Measurements from ENCODE around the gene ANGPT4. TPM values are rescaled to one million over a fixed set of nuclear protein-coding genes. Genes with fewer than 3 reads are reported as not detected.

Gene ANGPT4
- total and polyA plus RNA-seq, 4 donors, result 0.02 to 0.67 (median 0.65) TPM; not detected in 1

DNA sequence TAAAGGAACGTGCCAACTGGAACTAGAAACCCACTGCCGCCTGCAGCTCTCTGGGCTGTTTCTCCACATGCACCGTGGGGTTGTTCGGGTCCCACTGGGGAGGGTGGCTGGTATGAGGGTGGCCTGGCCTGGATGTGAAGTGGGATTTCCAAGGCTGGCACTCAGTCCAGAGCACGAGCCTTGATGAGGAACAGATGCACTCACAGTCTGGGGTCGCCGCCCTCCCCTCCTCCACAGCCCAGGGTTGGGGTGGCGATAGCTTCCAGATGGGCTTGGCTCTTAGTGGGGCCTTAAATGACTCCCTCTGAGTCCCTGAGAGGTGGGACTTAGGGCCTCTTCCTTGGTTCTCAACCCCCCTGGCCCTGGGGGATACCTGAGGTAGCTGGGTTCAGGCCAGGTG, 30.7 kb upstream of the ANGPT4 start:
- no peak for DNase-seq
- WGBS, 2 donors, result 76 to 79% methylated on average over 8 of the region's 8 CpGs

DNA sequence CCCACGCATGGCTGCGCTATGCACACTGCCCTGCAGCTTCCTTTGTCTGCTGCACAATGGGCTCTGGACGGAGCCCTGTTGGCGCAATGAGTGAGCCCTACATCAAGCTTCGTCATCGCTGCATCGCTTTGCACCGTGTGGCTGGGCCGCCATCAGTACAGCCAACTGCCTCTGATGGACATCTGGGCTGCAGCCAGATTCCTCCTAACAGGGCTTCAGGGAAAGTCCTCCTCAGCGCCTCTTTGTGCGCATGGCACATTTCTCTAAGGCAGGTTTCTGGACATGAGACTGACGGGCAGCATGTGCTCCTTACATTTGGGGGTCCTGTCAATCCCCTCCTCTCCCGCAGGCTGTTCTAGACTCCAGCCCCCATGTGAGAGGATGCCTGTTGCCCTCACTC, 29.7 kb upstream of the ANGPT4 start:
- H3K4me1 ChIP-seq (ENCODE audit: control insufficient read depth in 5 of 5, insufficient read depth in 5 of 5, low read length in 5 of 5), result no peaks in the 10 kb centered on the region
- H3K4me3 ChIP-seq, result no peak overlapping the region
- ATAC-seq (ENCODE audit: insufficient read depth, low FRiP score), result no peak
- TF ChIP-seq, protein P1, sequence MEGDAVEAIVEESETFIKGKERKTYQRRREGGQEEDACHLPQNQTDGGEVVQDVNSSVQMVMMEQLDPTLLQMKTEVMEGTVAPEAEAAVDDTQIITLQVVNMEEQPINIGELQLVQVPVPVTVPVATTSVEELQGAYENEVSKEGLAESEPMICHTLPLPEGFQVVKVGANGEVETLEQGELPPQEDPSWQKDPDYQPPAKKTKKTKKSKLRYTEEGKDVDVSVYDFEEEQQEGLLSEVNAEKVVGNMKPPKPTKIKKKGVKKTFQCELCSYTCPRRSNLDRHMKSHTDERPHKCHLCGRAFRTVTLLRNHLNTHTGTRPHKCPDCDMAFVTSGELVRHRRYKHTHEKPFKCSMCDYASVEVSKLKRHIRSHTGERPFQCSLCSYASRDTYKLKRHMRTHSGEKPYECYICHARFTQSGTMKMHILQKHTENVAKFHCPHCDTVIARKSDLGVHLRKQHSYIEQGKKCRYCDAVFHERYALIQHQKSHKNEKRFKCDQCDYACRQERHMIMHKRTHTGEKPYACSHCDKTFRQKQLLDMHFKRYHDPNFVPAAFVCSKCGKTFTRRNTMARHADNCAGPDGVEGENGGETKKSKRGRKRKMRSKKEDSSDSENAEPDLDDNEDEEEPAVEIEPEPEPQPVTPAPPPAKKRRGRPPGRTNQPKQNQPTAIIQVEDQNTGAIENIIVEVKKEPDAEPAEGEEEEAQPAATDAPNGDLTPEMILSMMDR (IDR thresholded peaks at IDR 0.05; ENCODE audit: control extremely low read depth, extremely low read depth), result no peak
- no peak for DNase-seq
- no peak overlapping the region for H3K27ac ChIP-seq (ENCODE audit: low read depth in 1 of 2, low read length in 1 of 2)
- H3K9me3 ChIP-seq (ENCODE audit: control insufficient read depth in 4 of 4, insufficient read depth in 3 of 4, low read length in 3 of 4), result peaks cover 0 to 1% (median 0%) of the 10 kb centered on the region in 4 donors
- no peak overlapping the region for H3K9ac ChIP-seq (ENCODE audit: insufficient read depth in 1 of 2, low read length in 2 of 2)
- WGBS, 2 donors, result 90% methylated on average over 13 of the region's 13 CpGs
- peaks cover 0 to 3% (median 2%) of the 10 kb centered on the region in 3 donors for H3K27me3 ChIP-seq (ENCODE audit: control insufficient read depth in 3 of 3, insufficient read depth in 3 of 3, low read length in 2 of 3)
- no peaks in the 10 kb centered on the region for H3K36me3 ChIP-seq (ENCODE audit: control insufficient read depth in 4 of 4, insufficient read depth in 4 of 4, low read length in 4 of 4)

More for the DNA sequence above, 30.7 kb upstream of the ANGPT4 start:
- no peak for ATAC-seq (ENCODE audit: insufficient read depth, low FRiP score)
- Histone ChIP-seq H3K27ac (ENCODE audit: low read depth in 1 of 2, low read length in 1 of 2) (no peak overlapping the region), H3K4me1 (ENCODE audit: control insufficient read depth in 5 of 5, insufficient read depth in 5 of 5, low read length in 5 of 5) (no peaks in the 10 kb centered on the region), H3K36me3 (ENCODE audit: control insufficient read depth in 4 of 4, insufficient read depth in 4 of 4, low read length in 4 of 4) (no peaks in the 10 kb centered on the region), H3K27me3 (ENCODE audit: control insufficient read depth in 3 of 3, insufficient read depth in 3 of 3, low read length in 2 of 3) (peaks cover 0 to 3% (median 2%) of the 10 kb centered on the region in 3 donors), H3K9me3 (ENCODE audit: control insufficient read depth in 4 of 4, insufficient read depth in 3 of 4, low read length in 3 of 4) (no peaks in the 10 kb centered on the region), H3K9ac (ENCODE audit: insufficient read depth in 1 of 2, low read length in 2 of 2) (no peak overlapping the region), H3K4me3 (no peak overlapping the region)
- TF ChIP-seq, protein P1 (IDR thresholded peaks at IDR 0.05; ENCODE audit: control extremely low read depth, extremely low read depth), result no peak

DNA sequence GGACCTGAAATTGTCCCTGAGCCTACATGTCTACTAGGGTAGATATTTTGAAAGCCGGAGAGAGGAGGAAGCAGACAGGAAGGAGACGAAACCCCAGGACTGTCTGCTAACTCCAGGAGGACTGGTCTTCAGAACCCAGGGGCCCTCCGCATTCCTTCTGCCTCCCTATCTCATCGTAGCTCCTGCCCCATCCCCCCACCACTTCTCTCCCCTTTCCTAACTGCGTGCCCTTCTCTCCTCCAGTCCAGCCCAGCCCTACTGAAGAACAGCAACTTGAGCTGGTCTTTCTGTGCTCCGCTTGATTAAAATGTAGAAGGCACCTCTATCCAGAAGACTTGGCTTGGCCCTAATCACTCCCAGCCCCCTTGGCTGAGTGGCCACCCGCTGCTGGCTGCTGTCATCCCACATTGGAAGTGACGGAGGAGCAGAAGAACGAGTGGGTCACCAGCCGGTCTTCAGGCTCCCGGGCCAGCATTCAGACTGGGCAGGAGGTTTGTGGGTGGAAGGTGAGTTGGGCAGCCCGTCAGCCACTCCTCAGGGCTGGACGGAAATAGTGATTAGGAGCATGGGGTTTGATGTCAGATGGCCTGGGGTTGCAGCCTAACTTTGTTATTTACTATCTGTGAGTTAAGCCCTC, 28.8 kb upstream of the ANGPT4 start:
- TF ChIP-seq, protein P1 (IDR thresholded peaks at IDR 0.05; ENCODE audit: control extremely low read depth, extremely low read depth), result no peak
- Histone ChIP-seq H3K27ac (ENCODE audit: low read depth in 1 of 2, low read length in 1 of 2) (no peak overlapping the region), H3K9me3 (ENCODE audit: control insufficient read depth in 4 of 4, insufficient read depth in 3 of 4, low read length in 3 of 4) (peaks cover 0 to 3% (median 0%) of the 10 kb centered on the region in 4 donors), H3K9ac (ENCODE audit: insufficient read depth in 1 of 2, low read length in 2 of 2) (no peak overlapping the region), H3K36me3 (ENCODE audit: control insufficient read depth in 4 of 4, insufficient read depth in 4 of 4, low read length in 4 of 4) (no peaks in the 10 kb centered on the region), H3K4me3 (no peak overlapping the region), H3K4me1 (ENCODE audit: control insufficient read depth in 5 of 5, insufficient read depth in 5 of 5, low read length in 5 of 5) (no peaks in the 10 kb centered on the region), H3K27me3 (ENCODE audit: control insufficient read depth in 3 of 3, insufficient read depth in 3 of 3, low read length in 2 of 3) (peaks cover 0 to 3% (median 0%) of the 10 kb centered on the region in 3 donors)
- DNase-seq, result no peak
- 61 to 71% methylated on average over 13 of the region's 13 CpGs for WGBS, 2 donors
- no peak for ATAC-seq (ENCODE audit: insufficient read depth, low FRiP score)
